Measurements from ENCODE around the gene KCNQ2.

Gene KCNQ2

DNA sequence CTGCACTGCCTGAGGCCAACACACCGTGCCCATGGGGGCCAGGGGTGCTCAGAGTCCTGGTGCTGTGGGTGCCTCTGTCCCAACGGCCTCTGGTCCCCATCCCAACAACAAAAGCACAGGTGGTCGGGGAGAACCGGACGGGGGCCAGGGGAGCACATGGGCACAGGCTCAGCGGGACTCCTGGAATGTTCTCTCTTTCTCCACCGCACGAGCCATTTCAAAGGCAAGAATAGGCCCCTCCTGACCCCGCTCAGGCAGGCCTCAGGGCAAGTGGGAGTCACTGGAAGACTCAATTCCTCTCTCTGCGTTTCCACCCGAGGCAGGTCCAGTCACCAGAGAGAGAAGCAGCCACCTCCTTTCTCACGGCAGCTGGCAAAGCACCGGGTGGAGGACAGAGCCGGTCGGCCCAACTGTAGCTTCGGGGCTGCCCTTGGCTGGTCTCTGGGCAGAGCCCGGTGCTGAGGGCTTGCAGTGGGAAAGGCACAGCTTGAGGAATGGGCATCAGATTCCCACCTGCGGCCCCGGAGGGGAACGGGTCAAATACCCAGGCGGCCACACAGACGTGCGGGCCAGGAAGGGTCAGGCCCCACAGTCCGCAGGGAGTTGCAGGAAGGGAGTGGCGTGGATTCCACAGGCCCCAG lies 55.2 kb downstream of the KCNQ2 start:
- DNase-seq, result no peak

DNA sequence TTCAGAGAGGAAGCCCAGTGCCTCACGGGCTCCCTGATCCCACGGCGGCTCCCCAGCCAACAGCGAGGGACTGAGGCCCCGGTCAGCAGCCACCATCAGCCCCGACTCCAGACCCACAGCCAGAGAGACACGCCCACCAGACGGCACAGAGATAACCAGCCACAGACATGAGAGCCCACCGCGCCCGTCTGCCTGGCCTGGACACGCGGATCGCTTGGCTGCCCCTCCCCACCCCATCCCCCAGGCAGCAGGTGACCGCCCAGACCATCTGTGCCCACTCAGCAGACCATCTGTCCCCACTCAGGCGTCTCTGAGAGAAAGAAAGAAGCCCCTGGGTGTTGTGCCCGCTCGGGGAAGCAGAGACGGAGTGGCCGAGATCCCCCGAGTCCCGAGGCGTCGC lies 55.8 kb downstream of the KCNQ2 start:
- no peak for DNase-seq

DNA sequence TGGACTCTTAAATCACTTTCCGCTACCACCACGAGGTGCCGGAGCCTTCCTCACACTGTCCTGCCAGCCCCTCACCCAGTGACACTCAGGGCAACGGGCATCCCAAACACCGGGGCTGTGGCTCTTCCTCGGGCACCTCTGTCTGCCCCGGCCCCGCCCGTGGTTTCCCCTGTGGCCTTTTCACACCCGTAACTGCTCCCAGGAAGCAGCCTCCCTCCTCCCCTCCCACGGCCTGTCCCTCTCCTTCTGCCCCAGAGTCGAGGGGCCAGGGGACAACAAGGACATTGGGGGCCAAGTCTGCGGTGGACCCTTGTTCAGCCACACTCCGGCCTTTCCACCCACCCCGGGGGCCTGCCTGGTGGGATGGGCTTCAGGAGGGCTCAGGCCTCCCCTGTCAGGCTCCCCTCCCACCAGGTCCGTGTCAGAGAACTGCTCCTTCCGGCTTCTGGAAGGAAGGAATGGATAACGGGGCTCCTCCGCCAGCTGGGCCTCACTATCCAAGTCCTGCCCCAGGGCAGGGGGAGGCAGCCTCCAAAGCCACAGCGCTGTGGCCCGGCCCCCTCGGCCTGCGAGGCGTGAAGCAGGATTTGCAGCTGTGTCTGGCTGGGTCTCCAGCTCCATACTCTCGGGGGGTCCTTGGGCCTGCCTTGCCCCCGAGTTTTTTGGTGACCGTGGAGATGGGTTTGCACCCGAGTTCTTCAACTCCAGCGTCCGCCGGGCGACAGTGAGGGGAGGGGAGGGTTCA lies 56.6 kb downstream of the KCNQ2 start:
- no peak for DNase-seq

DNA sequence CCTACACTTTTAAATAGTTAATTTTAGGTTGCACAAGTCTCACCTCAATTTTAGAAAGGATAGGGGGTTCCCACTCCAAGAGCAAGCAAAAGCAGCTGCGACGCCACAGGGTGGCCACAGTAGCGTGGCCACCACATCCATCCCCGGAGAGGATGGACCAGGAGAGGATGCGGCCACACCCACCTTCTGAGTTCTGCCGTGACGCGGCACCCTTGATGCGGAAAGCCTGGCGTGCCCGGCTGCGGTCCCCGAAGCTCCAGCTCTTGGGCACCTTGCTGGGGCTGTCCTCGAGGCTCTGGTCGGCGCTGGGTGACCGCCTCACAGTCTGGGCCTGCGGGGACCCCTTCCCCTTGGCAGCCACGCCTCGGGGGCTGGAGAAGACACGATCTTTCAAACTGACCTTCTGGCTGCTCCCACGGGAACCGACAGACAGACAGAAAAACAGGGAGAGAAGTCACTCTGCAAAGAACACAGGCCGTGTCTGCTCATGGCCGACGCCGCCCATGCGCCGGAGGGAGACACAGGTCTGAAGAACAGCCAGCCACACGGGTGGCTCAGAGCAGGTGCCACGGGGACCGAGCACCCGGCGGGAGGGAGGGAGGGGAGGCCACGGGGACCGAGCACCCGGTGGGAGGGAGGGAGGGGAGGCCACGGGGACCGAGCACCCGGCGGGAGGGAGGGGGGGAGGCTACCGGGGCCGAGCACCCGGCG lies 57.6 kb downstream of the KCNQ2 start:
- DNase-seq, result no peak

- no peak for DNase-seq
Observed at GRCh38 chr20:63413963-63414684, 58.3 kb downstream of the KCNQ2 start.

- no peak for DNase-seq
Observed at GRCh38 chr20:63413323-63413722, 59.1 kb downstream of the KCNQ2 start.

- no peak for DNase-seq
Observed at GRCh38 chr20:63412889-63413288, 59.6 kb downstream of the KCNQ2 start.

GRCh38 chr20:63411898-63412631 lies 60.4 kb downstream of the KCNQ2 start:
- DNase-seq, result no peak

GRCh38 chr20:63411151-63411897 lies 61.1 kb downstream of the KCNQ2 start:
- no peak for DNase-seq

GRCh38 chr20:63409834-63410435 lies 62.5 kb downstream of the KCNQ2 start:
- no peak for DNase-seq

DNA sequence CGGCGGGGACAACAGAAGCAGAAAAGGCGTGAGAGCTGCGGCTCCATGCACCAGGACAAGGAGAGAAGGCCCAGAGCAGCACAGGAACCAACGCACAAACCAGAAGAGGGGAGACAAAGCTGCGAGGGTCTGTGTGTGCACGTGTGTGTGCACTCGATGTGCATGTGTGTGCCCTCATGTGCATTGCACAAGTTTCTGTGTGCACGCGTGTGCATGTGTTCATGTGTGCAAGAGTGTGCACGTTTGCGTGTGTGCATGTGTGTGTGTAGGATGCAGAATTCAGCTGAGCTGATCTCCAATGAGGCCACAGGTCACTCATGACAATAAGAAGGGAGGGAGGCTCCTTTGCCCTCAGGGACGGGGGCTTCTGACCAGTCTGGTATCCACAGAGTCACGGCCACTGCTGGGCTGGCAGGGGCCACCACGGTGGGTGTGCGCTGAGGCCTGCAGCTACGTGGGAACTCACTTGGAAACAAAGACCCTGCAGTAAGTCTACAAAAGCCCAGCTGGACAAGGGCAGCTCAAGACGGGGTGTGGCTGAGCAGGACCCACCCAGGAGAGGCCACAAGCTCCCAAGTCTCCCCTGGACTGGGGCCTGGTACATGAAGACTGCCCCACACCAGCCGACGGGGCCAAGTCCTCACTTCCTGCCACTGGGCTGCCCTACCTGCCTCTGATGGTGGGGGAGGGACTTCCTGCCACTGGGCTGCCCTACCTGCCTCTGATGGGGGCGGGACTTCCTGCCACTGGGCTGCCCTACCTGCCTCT lies 63.2 kb downstream of the KCNQ2 start:
- no peak for DNase-seq

- DNase-seq, result no peak
Observed at GRCh38 chr20:63408684-63409046, 63.8 kb downstream of the KCNQ2 start.

DNA sequence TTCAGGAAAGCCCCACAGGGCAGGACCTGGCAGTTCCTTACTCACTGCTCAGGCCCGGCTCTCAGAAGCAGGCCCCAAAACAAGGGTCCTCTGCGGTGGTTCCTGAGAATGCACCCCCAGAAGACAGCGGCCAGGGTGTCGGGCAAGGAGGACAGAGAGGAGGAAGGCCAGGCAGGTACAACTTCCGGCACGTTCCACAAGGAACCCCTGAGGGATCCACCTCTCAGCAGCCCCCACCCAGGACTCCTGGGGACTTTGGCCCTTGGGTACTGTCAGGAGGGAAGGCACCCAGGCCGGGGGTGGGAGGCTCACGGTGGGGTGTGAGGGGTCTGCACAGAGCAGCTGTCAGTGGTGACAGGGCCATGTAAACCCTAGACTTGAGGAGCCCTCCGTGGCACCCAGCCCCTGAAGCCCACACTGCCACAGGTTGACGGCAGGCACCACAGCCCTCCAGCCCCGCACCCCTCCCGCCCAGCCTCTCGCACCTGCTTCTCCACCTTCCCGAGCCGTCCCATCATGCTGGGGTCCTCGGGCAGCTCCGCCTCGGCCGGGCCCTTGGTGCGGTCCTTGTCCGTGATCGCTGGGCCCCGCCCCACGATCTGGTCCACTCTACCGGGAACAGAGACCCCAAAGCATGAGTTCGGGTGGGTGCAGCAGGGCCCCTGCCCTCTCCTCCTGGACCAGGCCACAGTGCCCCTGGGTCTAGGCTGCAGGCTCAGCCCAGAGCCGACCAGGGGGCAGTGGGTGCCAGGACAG lies 64.3 kb downstream of the KCNQ2 start:
- DNase-seq, result no peak

DNA sequence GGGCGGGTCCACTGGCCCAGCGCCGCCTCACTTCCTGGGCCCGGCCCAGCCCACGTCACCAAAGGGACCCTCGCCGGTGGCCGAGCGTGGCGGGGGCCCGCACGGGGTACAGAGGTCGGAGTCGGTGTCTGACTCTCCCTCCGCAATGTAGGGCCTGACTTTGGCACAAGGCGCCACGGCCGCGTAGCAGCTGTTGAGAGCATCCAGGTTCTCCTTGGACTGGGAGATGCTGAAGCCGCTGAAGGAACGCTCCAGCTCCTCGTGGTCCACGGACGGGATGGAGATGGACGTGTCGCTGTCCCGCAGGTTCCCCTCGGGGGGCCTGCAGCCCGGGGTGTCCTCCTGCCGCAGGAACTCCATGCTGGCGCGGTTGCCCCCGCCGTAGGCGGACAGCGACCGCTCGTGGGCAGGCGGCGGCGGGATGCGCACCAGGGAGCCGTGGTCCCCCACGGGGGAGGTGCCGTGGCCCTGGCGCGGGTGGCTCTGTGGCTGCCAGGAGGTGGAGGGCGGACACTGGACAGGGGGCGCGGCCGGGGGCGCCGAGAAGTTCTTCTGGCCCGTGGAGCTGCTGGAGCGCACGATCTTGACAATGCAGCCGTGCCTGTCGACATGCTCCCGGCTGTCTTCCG lies 65.7 kb downstream of the KCNQ2 start:
- DNase-seq, result no peak

DNA sequence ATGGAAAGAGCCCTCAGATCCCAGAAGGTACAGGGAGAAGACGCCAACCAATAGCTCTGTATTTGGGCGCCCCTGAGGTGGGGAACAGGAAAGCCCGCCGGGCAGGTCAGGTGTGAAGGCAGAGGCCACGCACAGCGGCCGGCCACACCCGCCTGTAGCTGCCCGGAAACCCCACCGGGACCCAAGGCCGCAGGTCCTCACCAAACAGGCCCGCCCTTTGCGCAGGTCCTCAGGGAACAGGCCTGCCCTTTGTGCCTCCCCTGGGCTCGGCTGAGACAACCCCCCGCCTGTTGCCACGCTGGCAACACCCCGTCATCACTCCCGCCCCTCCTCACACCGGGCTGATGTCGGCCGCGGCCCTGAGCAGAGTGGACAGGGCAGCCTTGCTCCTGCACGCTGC lies 66.4 kb downstream of the KCNQ2 start:
- DNase-seq, result no peak

GRCh38 chr20:63405102-63405730 lies 67.2 kb downstream of the KCNQ2 start:
- no peak for DNase-seq

DNA sequence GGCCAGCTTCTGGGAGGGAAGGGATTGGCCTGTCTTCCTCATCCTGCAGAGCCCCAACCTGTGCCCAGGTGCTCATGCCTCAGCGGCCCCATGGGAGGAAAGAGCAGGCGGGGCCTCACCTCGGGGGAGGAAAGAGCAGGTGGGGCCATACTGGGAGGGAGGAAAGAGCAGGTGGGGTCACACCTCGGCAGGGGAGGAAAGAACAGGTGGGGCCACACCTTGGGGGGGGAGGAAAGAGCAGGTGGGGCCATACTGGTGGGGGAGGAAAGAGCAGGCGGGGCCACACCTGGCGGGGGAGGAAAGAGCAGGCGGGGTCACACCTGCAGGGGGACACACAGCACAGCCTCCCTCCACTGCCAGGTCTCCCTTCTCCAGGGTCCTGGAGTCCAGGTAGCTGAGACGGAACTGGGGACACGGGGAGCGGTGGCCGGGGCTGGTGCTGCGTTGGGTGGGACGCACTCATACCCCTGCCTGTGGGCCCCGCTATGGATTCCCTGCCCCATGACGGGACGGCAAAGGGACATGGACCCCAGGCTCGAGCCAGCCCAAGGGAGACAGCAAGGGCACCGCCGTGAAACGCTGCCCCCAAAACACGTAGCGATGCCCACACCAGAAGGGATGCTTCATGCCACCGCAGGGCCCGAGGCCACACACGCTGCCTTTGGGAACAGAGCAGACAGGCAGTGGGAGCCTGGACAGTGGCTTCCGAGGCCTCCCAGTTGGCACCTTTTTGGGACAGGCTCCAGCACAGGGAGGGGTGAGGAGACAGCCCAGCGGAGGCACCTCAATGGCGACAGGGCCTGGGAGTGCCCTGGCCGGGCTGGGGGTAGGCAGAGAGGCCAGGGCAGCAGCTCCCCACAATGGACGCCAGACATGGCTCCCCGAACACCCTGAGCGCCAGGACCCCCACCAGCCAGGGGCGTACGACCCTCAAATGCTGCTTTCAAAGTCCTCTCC lies 68.0 kb downstream of the KCNQ2 start:
- no peak for DNase-seq
